ENCODE measurements around the gene PRKAG3.

Gene PRKAG3

DNA sequence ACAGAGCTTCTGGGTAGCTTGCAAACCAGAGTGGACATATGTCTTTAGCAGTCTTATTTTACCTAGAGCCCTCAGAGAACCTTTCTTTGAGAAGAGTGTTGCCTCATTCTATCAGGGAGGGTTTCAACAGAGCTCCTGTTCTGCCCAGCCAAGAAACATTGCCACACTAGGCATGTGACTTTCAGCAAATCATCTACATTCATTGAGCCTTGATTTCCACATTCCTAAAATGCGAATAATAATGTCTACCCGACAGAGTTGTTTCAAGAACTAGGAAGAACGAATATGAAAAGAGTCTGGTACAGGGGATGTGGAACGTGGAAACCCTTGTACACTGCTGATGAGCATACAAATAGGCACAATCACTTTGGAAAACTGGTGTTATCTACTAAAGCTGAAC is 7.8 kb upstream of the PRKAG3 start:
- TF ChIP-seq CTCF (IDR thresholded peaks at IDR 0.05; ENCODE audit: control insufficient read depth, extremely low read depth, insufficient read depth): no peak
- no peak overlapping the region for H3K4me3 ChIP-seq (ENCODE audit: low read depth, low read length)
- DNase-seq (ENCODE audit: low read depth): no peak

DNA sequence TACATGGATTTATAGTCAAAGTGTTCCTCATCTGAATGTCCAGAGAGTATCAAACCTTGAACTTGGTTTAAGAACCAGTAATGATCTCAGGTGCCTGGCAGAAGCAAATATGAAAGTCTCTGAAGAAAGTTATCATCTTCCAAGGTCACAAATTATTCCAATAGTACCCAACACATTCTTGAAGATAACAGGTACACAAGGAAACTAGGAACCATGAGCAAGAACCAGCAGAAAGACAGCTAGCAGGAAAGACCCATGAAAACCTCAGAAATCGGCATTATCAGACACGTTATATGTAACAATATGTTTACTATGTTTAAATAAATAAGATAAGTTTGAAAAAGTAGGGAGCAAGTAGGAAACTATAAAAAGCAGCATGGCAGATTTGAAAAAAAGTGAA is 5.9 kb upstream of the PRKAG3 start:
- TF ChIP-seq CTCF (IDR thresholded peaks at IDR 0.05; ENCODE audit: control insufficient read depth, extremely low read depth, insufficient read depth): no peak
- H3K4me3 ChIP-seq (ENCODE audit: low read depth, low read length): no peak overlapping the region
- no peak for DNase-seq (ENCODE audit: low read depth)

- H3K4me3 ChIP-seq (ENCODE audit: low read depth, low read length): no peak overlapping the region
- no peak for TF ChIP-seq CTCF (IDR thresholded peaks at IDR 0.05; ENCODE audit: control insufficient read depth, extremely low read depth, insufficient read depth)
- DNase-seq (ENCODE audit: low read depth): no peak
Observed at GRCh38 chr2:218834685-218835084, 3.1 kb upstream of the PRKAG3 start.

DNA sequence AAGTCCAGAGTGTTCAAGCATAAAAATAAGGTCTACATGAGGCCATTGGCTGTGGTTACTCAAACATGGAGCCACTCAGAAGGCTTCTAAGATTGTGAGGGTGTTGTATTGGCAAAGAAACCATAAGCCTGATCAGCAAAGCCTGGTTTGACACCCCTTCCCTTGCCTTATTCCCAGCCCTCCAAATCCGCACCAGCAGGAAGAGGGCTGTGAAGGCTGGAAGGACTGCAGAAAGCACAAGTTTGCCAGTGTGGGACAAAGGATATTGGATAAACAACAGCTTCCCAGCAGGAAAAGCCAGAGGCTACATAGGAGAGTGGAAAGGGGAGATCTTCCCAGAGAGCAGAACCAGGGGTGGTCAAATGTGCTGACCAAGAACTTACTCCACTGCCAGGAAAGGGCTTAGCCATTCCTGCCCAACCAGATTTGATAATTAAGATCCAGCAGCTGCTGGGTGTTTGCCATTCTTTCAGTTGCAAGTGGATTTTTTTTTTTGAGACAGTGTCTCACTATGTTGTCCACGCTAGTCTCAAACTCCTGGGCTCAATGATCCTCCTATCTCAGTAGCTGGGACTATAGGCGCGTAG is 1.5 kb upstream of the PRKAG3 start:
- TF ChIP-seq CTCF (IDR thresholded peaks at IDR 0.05; ENCODE audit: control insufficient read depth, extremely low read depth, insufficient read depth): no peak
- DNase-seq (ENCODE audit: low read depth): no peak
- H3K4me3 ChIP-seq (ENCODE audit: low read depth, low read length): no peak overlapping the region

DNA sequence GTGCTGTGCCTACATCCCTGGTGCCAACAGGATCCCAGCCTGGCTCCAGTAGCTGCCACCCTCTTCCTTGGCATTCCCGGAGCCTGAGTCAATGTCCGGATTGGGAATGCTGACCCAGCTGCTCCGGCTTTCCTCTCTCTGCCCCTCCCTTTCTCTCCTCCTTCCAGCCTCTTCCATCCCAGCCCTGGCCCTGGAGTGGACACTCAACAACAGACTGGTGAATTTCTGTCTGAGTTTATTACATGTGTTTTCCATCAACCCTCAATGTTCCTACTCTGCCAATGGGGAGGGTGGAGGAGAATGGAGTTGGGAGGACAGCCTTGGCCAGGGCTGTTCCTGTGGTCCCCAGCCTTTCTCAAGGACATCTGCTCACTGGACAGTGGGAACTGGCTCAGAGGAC is 917 bp upstream of the PRKAG3 start:
- TF ChIP-seq CTCF (IDR thresholded peaks at IDR 0.05; ENCODE audit: control insufficient read depth, extremely low read depth, insufficient read depth): no peak
- no peak for DNase-seq (ENCODE audit: low read depth)
- H3K4me3 ChIP-seq (ENCODE audit: low read depth, low read length): no peak overlapping the region

DNA sequence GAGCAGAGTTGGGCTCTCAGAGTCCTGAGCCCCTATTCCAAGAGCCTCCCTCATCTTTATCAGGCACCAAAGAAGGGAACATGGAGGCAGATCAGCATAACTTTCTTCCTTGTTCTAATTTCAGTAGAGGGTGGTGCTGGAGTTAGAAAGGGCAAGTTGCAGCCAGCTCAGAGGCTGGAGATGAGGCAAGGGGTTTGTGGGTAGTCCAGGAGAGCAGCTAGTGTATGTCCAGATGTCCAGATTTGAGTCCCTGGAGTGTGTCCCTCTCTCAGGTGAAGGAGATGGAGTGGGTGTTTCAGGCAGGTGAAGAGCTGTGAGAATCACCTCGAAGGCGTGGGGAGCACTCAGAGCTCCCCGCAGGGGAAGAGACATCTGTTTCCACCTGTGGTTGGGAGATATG is 478 bp upstream of the PRKAG3 start:
- no peak for DNase-seq (ENCODE audit: low read depth)
- no peak overlapping the region for H3K4me3 ChIP-seq (ENCODE audit: low read depth, low read length)
- no peak for TF ChIP-seq CTCF (IDR thresholded peaks at IDR 0.05; ENCODE audit: control insufficient read depth, extremely low read depth, insufficient read depth)
